NB4 (cell line): ENCODE data around the gene MYO7A.

Experiments
- DNase-seq: peaks from one replicate; pipeline ENCODE4 v3.0.0; 2010; ENCODE audit warnings: low read depth
- H3K4me3 ChIP-seq: one replicate; pipeline ENCODE4 v1.5.1; 2011; ENCODE audit warnings: mild to moderate bottlenecking, low read depth, low read length, moderate library complexity
- MYC ChIP-seq: IDR thresholded peaks from 2 replicates; pipeline ENCODE4 v1.6.1; 2011; ENCODE audit warnings: low read depth, low read length
- POLR2A ChIP-seq: IDR thresholded peaks from 2 replicates; pipeline ENCODE4 v1.6.1; 2011; ENCODE audit warnings: mild to moderate bottlenecking; ENCODE audit not compliant: insufficient read length; ENCODE audit errors: extremely low read depth
- TF ChIP-seq, protein P1 (sequence below): IDR thresholded peaks from one replicate; pipeline ENCODE4 v1.5.1; 2012; ENCODE audit warnings: low read depth, low read length
- TF ChIP-seq, protein P2 (sequence below): IDR thresholded peaks from 2 replicates; pipeline ENCODE4 v1.6.1; 2011; ENCODE audit warnings: low read depth, low read length

MYO7A gene

DNA sequence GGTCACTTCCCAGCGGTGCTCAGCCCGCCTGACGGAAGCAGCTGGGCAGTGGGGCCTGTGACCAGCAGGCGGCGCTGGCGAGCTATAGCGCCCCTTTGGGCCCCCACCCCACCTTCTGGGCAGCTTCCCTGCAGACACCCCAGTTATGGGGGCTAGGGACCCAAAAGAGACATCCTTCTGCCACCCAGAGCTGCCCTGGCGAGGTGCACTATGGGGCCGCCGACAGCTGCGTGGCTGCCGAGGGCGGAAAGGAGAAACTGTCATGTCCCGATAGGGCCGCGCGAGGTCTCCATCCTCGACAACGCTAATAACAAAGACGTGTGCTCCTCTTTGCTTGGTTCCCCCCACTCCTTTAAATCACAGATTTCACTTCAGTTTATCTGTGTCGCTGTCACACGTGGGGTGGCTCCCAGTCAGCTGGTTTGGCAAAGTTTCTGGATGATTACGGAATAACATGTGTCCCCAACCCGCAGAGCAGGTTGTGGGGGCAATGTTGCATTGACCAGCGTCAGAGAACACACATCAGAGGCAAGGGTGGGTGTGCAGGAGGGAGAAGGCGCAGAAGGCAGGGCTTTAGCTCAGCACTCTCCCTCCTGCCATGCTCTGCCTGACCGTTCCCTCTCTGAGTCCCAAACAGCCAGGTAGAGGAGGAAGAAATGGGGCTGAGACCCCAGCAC is 673 bp upstream of the MYO7A start:
- TF ChIP-seq POLR2A (no peak), MYC (no peak)
- TF ChIP-seq, protein P1, sequence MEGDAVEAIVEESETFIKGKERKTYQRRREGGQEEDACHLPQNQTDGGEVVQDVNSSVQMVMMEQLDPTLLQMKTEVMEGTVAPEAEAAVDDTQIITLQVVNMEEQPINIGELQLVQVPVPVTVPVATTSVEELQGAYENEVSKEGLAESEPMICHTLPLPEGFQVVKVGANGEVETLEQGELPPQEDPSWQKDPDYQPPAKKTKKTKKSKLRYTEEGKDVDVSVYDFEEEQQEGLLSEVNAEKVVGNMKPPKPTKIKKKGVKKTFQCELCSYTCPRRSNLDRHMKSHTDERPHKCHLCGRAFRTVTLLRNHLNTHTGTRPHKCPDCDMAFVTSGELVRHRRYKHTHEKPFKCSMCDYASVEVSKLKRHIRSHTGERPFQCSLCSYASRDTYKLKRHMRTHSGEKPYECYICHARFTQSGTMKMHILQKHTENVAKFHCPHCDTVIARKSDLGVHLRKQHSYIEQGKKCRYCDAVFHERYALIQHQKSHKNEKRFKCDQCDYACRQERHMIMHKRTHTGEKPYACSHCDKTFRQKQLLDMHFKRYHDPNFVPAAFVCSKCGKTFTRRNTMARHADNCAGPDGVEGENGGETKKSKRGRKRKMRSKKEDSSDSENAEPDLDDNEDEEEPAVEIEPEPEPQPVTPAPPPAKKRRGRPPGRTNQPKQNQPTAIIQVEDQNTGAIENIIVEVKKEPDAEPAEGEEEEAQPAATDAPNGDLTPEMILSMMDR: peak; percentile 98
- TF ChIP-seq, protein P2, sequence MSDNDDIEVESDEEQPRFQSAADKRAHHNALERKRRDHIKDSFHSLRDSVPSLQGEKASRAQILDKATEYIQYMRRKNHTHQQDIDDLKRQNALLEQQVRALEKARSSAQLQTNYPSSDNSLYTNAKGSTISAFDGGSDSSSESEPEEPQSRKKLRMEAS: 0 out of 2 replicates have a peak, but pooled peaks have one; percentile 8
- peak; percentile 53 for DNase-seq
- H3K4me3 ChIP-seq: no peak overlapping the region

DNA sequence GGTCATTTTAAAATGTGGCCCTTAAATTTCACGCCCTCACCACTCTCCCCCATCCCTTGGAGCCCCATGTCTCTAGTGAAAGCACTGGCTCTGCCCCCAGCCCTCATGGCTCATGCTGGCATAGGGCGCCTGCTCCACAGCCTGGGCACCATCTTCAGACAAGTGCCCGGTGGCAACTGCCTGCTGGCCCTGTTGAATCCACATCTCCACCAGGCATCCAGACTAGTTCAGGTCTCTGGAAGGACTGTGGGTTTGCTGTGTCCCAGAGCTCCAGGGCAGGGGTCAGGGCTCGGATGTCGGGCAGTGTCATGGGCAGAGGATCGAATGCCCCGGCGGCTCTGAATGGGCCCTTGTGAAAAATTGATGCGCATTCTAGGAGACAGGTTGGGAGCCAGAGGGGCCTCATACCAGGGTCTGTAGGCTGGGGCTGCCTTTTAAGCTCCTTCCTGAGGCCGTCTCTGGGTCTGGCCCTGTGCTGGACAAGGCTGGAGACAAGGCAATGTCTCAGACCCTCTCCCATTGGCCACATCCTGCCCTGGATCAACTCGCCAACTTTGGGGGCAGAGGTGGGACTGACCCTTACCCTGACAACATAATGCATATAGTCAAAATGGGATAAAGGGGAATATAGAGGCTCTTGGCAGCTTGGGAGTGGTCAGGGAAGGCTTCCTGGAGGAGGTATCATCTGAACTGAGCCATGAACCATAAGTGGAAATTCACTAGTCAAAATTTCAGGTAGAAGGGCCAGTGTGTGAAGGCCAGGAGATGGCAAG is 1.2 kb downstream of the MYO7A start:
- TF ChIP-seq, protein P2: no peak
- TF ChIP-seq, protein P1: no peak
- no peak for TF ChIP-seq MYC
- TF ChIP-seq POLR2A: no peak
- no peak for DNase-seq
- no peak overlapping the region for H3K4me3 ChIP-seq

DNA sequence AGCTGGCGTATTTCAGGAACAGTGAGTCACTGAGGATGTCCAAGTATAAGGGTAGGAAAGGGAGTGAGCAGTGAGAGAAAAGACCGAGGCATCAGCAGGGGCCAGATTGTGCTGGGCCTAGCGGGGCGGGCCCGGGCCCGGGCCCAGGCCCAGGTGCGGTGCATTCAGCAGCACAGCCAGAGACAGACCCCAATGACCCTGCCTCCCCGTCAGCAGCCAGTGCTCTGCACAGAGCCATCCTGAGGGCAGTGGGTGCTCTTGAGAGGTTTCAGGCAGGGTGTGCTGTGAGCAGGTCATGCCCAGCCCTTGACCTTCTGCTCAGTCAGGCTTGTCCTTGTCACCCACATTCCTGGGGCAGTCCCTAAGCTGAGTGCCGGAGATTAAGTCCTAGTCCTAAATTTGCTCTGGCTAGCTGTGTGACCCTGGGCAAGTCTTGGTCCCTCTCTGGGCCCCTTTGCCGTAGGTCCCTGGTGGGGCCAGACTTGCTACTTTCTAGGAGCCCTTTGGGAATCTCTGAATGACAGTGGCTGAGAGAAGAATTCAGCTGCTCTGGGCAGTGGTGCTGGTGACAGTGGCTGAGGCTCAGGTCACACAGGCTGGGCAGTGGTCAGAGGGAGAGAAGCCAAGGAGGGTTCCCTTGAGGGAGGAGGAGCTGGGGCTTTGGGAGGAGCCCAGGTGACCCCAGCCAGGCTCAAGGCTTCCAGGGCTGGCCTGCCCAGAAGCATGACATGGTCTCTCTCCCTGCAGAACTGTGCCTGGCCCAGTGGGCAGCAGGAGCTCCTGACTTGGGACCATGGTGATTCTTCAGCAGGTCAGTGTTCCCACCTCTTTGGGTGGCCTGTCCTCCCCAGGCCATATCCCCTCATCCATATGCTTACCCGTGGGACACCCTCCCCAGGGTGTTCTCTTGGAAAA is 2.1 kb downstream of the MYO7A start:
- no peak overlapping the region for H3K4me3 ChIP-seq
- no peak for TF ChIP-seq POLR2A
- TF ChIP-seq, protein P2: no peak
- TF ChIP-seq MYC: no peak
- TF ChIP-seq, protein P1: no peak
- no peak for DNase-seq

DNA sequence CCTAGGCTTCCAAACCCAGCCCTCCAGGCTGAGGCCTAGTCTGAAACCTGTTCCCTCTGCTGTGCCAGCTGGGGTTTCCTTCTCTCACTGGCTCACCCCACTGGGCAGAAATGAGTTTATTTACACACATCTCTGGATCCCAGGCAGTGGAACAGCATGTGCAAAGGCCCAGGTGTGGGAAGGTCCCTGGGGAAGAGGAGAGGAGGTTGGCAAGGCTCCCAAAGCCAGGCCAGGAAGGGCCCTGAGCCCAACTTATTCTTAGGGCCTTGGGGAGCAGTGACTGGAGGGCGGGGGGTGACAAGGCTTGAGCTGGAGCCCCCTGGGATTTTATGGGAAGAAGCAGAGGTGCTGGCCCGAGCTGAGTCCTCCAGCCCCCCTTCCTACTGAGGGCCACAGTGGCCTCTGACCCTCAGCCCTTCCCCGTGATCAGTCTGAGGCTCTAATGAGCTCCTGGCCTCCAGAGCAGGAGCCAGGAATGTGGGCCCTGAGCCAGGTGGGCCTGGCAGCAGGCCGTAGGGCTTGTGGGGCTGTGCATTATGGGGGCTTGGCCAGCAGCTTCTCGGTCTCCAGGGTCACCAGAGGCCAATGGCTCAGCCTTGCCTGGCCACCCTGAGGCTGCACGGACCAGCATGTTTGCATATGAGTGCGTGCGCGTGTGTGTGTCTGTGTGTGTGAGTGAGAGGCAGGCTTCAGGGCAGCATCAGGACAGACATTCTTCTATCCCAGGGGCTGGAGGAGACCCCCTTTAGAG is 2.9 kb downstream of the MYO7A start:
- no peak overlapping the region for H3K4me3 ChIP-seq
- no peak for TF ChIP-seq POLR2A
- TF ChIP-seq, protein P2: no peak
- TF ChIP-seq, protein P1: no peak
- DNase-seq: no peak

DNA sequence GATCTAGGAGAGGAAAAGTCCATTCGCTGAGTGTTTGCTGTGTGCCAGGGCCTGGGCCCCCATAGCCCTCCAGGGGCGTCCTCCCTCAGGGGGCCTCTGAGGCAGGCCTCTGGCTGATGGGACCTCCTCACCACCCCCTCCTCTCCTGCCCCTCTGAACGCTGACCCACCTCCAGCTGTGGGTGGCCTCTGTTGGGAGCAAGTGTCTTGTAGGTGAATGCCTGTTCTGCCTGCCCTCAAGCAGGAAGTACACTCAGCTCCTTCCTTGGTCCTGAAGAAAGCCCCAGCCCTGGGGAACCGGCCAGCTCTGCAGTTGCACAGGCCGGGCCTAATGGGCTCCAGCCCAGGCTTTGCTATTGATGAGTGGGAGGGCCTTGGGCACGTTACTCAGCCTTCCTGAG is 3.5 kb downstream of the MYO7A start:
- no peak for DNase-seq
- TF ChIP-seq, protein P2: no peak
- no peak overlapping the region for H3K4me3 ChIP-seq
